T-cell (primary cell): ENCODE results near the gene TBC1D14. TPM values are rescaled to one million over a fixed set of nuclear protein-coding genes. Genes with fewer than 3 reads are reported as not detected.

Experiments
- ATAC-seq, 4 experiments: fragments of 200-7000 bp in 3 of 4; fragments of 150-1000 bp in 1 of 4; cut with Tn5 transposase; replicated peaks in 1 of 4; 1 replicate in 3 of 4; 2 replicates in 1 of 4; pipeline ENCODE4 v1.10.0; 2021; ENCODE audit warnings: moderate library complexity in 3 of 4, mild to moderate bottlenecking in 2 of 4, moderate number of reproducible peaks in 1 of 4
- CTCF ChIA-PET, 2 donors: fragments of 300-600 bp; sonication (Branson Sonifier 250); formaldehyde crosslinking; loops; one replicate each; lab custom pipeline; 2022; ENCODE audit warnings: antibody characterized with exemption in 2 of 2; lab: Charles Lee
- POLR2A ChIA-PET, 2 donors: fragments of 300-600 bp; sonication (Branson Sonifier 250); formaldehyde crosslinking; loops; one replicate each; lab custom pipeline; 2022; ENCODE audit warnings: antibody characterized with exemption in 2 of 2; lab: Charles Lee
- DNase-seq, 35 experiments: peaks; one replicate each; pipeline versions ENCODE4 v3.0.0 to v3.0.0-alpha.2; 2013 to 2023
- H3K27ac ChIP-seq: one replicate; pipeline ENCODE4 v1.5.1; 2013; ENCODE audit warnings: low read length
- H3K27me3 ChIP-seq, 2 experiments: replicated peaks in 1 of 2; 1 replicate in 1 of 2; 2 replicates in 1 of 2; pipeline versions ENCODE4 v1.6.1 to v1.7.0; 2013; ENCODE audit warnings: low read length in 1 of 2, mixed read lengths in 1 of 2; ENCODE audit not compliant: control insufficient read depth in 2 of 2, insufficient read depth in 2 of 2; ENCODE audit errors: extremely low read depth in 1 of 2
- H3K36me3 ChIP-seq, 2 donors: 1 replicate in 1 of 2; 2 replicates in 1 of 2; pipeline versions ENCODE4 v1.6.1 to v1.7.0; 2013; ENCODE audit warnings: low read length in 1 of 2; ENCODE audit not compliant: control insufficient read depth in 2 of 2, insufficient read depth in 1 of 2; ENCODE audit errors: extremely low read depth in 1 of 2
- H3K4me1 ChIP-seq, 2 experiments: 1 replicate in 1 of 2; 2 replicates in 1 of 2; pipeline versions ENCODE4 v1.6.1 to v1.7.0; 2013; ENCODE audit warnings: low read length in 2 of 2, mixed read lengths in 1 of 2; ENCODE audit not compliant: insufficient read depth in 2 of 2, control insufficient read depth in 1 of 2; ENCODE audit errors: extremely low read depth in 1 of 2
- H3K4me3 ChIP-seq, 2 donors: 1 replicate in 1 of 2; 2 replicates in 1 of 2; pipeline versions ENCODE4 v1.5.1 to v1.7.0; 2013; ENCODE audit warnings: mild to moderate bottlenecking in 2 of 2, low read length in 1 of 2, moderate library complexity in 1 of 2; ENCODE audit not compliant: control insufficient read depth in 1 of 2; ENCODE audit errors: extremely low read depth in 1 of 2
- H3K9me3 ChIP-seq: 2 replicates; pipeline ENCODE4 v1.7.0; 2013
- H3K27ac Mint-ChIP-seq, 2 donors: one replicate each; pipeline ENCODE4 v1.8.0; 2020 to 2021; ENCODE audit warnings: mild to moderate bottlenecking in 2 of 2, mixed read lengths in 2 of 2
- H3K27me3 Mint-ChIP-seq, 2 donors: one replicate each; pipeline ENCODE4 v1.8.0; 2021 to 2022; ENCODE audit warnings: mixed read lengths in 2 of 2
- H3K36me3 Mint-ChIP-seq: one replicate; pipeline ENCODE4 v1.8.0; 2021; ENCODE audit warnings: mixed read lengths
- H3K4me1 Mint-ChIP-seq, 3 donors: one replicate each; pipeline ENCODE4 v1.8.0; 2020 to 2022; ENCODE audit warnings: mixed read lengths in 3 of 3, mild to moderate bottlenecking in 1 of 3
- H3K4me3 Mint-ChIP-seq, 3 donors: one replicate each; pipeline ENCODE4 v1.8.0; 2020 to 2022; ENCODE audit warnings: mild to moderate bottlenecking in 3 of 3, mixed read lengths in 3 of 3, moderate library complexity in 3 of 3
- H3K9me3 Mint-ChIP-seq, 3 donors: one replicate each; pipeline ENCODE4 v1.8.0; 2020 to 2022; ENCODE audit warnings: mixed read lengths in 3 of 3
- WGBS: methylation state at CpG from one replicate; pipeline ENCODE4 v1.1.5; 2013; ENCODE audit warnings: missing lambda C conversion rate; ENCODE audit not compliant: insufficient coverage; 5-methylcytosine and 5-hydroxymethylcytosine counted together
- total RNA-seq, 35 experiments: library from RNA in 6 of 35; stranded (reverse) in 6 of 35; fragments of 120-200 nt in 1 of 35; gene quantifications; one replicate each; pipeline versions ENCODE4 v1.2.1 to v1.2.4 and lab custom pipeline; 2013 to 2026

TBC1D14 gene
- total RNA-seq, 5 donors from 2014 or later (not counting 1 experiment from before 2014, with no cell fraction given) = 44.2 to 73.8 (median 62.3) TPM

DNA sequence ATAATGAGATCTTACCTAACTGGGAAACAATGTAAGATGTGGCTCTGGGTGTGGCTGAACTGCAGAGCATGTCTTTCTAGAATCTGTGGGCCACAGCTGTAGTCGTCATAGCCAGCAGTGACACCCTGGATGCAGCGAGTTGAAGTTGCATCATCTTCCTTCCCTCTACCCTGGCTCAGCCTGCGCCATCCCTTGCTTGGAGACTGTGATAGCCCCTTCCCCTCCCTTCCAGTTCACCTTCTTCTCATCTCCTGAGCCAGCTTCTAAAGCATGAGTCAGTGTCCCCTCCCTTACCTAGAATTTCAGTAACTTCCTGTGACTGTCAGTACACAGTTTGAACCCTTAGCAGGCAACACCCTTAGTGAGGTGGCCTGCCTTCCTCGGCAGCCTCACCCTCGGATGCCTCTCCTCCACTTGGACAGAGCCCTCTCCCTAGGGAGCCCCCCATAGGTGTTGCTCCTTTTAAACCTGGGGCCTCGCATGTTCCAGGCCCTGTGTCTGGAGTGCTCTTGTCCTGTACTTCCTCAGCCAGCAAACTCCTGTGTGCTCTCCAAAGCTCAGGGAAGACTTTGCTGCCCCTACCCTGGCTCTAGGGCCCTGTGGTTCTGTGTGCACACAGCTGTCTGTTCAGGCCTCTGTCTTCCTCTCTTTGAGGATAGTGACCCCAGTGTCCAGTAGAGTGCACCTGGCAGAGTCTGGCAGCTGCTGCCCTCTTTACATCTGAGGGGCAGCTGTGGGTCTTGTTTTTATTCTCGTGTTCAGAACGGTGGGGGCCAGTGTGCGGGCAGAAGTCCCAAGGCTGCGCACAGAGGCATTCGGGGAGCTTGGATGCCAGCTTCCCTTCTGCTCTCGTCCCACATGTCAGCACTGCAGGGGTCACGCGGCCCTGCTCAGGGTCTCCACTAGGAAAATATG lies 89.8 kb downstream of the TBC1D14 start:
- Mint-ChIP-seq H3K27ac (peak overlapping the region; percentile 44 to 91), H3K9me3 (no peaks in the 10 kb centered on the region), H3K27me3 (no peaks in the 10 kb centered on the region), H3K36me3 (peaks cover 65% of the 10 kb centered on the region), H3K4me3 (peak overlapping the region in 1 of 3 donors; percentile 40), H3K4me1 (peaks cover 8 to 29% (median 11%) of the 10 kb centered on the region in 3 donors)
- DNase-seq (peak in 2 of 35 experiments; percentile 8 to 15), ATAC-seq (peak; percentile 65 to 95 (median 82))
- no peaks in the 10 kb centered on the region for H3K27me3 ChIP-seq
- no peak overlapping the region for H3K27ac ChIP-seq
- WGBS = 82% methylated on average over 14 of the region's 14 CpGs
- no peaks in the 10 kb centered on the region for H3K9me3 ChIP-seq
- peaks cover 0 to 11% of the 10 kb centered on the region in 2 experiments for H3K4me1 ChIP-seq
- no peak overlapping the region for H3K4me3 ChIP-seq
- ChIA-PET CTCF (no interaction called here), POLR2A (no interaction called here)
- peaks cover 21 to 81% of the 10 kb centered on the region in 2 donors for H3K36me3 ChIP-seq

- Histone ChIP-seq H3K4me3 (no peak overlapping the region), H3K27me3 (no peaks in the 10 kb centered on the region), H3K36me3 (peaks cover 21 to 81% of the 10 kb centered on the region in 2 donors), H3K4me1 (peaks cover 0 to 11% of the 10 kb centered on the region in 2 experiments), H3K27ac (no peak overlapping the region), H3K9me3 (no peaks in the 10 kb centered on the region)
- DNase-seq = no peak
- Mint-ChIP-seq H3K9me3 (no peaks in the 10 kb centered on the region), H3K27ac (peak overlapping the region in 1 of 2 donors; percentile 91), H3K36me3 (peaks cover 64% of the 10 kb centered on the region), H3K4me1 (peaks cover 8 to 29% (median 11%) of the 10 kb centered on the region in 3 donors), H3K4me3 (no peak overlapping the region), H3K27me3 (no peaks in the 10 kb centered on the region)
- CTCF ChIA-PET = no interaction called here
- POLR2A ChIA-PET = interaction anchor here in 1 of 2 donors (0.6 kb wide), 1 partner anchor 101 kb away, joined by 7 read pairs; no protein-coding TSS in a partner anchor
- over 99% methylated on average over 18 of the region's 18 CpGs for WGBS
- ATAC-seq = no peak
These were observed 91.0 kb downstream of the TBC1D14 start for GRCh38 chr4:7000421-7001176.

GRCh38 chr4:7001271-7001670 lies 91.6 kb downstream of the TBC1D14 start:
- Histone ChIP-seq H3K36me3 (peaks cover 21 to 84% of the 10 kb centered on the region in 2 donors), H3K4me1 (peaks cover 0 to 11% of the 10 kb centered on the region in 2 experiments), H3K9me3 (no peaks in the 10 kb centered on the region), H3K4me3 (no peak overlapping the region), H3K27me3 (no peaks in the 10 kb centered on the region), H3K27ac (no peak overlapping the region)
- WGBS = 97% methylated on average over 7 of the region's 7 CpGs
- Mint-ChIP-seq H3K4me3 (no peak overlapping the region), H3K9me3 (no peaks in the 10 kb centered on the region), H3K27ac (no peak overlapping the region), H3K27me3 (no peaks in the 10 kb centered on the region), H3K4me1 (peaks cover 8 to 29% (median 11%) of the 10 kb centered on the region in 3 donors), H3K36me3 (peaks cover 63% of the 10 kb centered on the region)
- ATAC-seq (no peak), DNase-seq (no peak)
- ChIA-PET CTCF (no interaction called here), POLR2A (no interaction called here)

DNA sequence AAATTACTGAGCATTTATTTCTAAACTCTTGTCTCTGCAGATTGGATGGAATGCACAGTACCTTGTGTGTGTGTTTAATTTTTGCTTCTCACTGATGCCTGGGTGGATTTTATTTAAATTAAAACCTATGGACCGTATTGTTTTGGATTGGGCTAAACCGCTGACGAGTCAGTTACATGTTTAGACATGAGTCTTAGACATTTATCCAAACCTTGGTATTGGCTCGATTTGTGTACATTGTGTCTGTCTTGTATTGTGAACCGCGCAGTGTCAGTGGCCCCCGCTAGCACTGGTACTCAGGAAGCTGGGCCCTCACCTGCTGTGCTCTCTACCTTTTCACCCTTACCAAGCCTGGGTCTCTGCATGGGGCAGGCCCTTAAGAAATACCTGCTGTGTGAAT lies 92.7 kb downstream of the TBC1D14 start:
- ATAC-seq (no peak), DNase-seq (no peak)
- H3K27ac ChIP-seq = no peak overlapping the region
- H3K27ac Mint-ChIP-seq = no peak overlapping the region
- no peak overlapping the region for H3K4me3 Mint-ChIP-seq
- H3K9me3 ChIP-seq = no peaks in the 10 kb centered on the region
- H3K4me3 ChIP-seq = no peak overlapping the region
- no peaks in the 10 kb centered on the region for H3K27me3 ChIP-seq
- H3K36me3 Mint-ChIP-seq = peaks cover 60% of the 10 kb centered on the region
- H3K4me1 Mint-ChIP-seq = peaks cover 8 to 29% (median 11%) of the 10 kb centered on the region in 3 donors
- no peaks in the 10 kb centered on the region for H3K27me3 Mint-ChIP-seq
- WGBS = 100% methylated on average over 2 of the region's 7 CpGs
- peaks cover 16 to 85% of the 10 kb centered on the region in 2 donors for H3K36me3 ChIP-seq
- POLR2A ChIA-PET = no interaction called here
- peaks cover 0 to 11% of the 10 kb centered on the region in 2 experiments for H3K4me1 ChIP-seq
- CTCF ChIA-PET = no interaction called here
- H3K9me3 Mint-ChIP-seq = no peaks in the 10 kb centered on the region

DNA sequence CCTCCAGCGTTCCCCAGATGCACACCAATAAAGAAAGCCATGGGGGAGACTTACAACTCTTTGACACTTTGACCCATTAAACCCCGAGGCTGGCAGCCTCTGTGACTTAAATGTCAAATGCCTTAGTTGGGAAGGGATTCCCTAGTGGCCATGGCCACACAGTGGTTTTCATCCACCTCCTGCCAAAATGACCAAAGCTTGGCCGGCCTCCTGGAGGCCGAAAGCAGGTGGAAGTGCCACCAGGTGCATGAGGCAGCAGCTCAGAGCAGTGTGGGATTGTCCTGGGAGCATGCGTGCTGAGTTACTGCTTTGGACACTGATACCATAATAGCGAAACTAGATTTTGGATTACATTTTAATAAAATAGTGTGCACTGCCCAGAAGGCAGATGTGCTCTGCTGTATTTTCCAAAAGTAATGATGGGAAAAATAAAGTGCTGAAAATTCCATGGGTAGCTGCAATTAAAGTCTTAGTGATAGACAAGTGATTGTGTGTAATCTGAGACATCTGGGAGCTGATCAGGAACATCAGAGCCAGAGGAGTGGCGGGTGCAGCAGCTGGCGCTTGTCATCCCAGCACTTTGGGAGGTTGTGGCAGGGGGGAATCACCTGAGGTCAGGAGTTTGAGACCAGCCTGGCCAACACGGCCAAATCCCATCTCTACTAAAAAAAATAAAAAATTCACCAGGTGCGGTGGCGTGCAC lies 93.7 kb downstream of the TBC1D14 start:
- Mint-ChIP-seq H3K27ac (no peak overlapping the region), H3K9me3 (no peaks in the 10 kb centered on the region), H3K4me1 (peaks cover 8 to 25% (median 11%) of the 10 kb centered on the region in 3 donors), H3K27me3 (no peaks in the 10 kb centered on the region), H3K36me3 (peaks cover 61% of the 10 kb centered on the region), H3K4me3 (no peak overlapping the region)
- ATAC-seq (no peak), DNase-seq (no peak)
- Histone ChIP-seq H3K4me3 (no peak overlapping the region), H3K36me3 (peaks cover 16 to 89% of the 10 kb centered on the region in 2 donors), H3K4me1 (peaks cover 0 to 11% of the 10 kb centered on the region in 2 experiments), H3K27ac (no peak overlapping the region), H3K9me3 (no peaks in the 10 kb centered on the region), H3K27me3 (no peaks in the 10 kb centered on the region)
- WGBS = 82% methylated on average over 6 of the region's 11 CpGs
- POLR2A ChIA-PET = no interaction called here
- CTCF ChIA-PET = no interaction called here

DNA sequence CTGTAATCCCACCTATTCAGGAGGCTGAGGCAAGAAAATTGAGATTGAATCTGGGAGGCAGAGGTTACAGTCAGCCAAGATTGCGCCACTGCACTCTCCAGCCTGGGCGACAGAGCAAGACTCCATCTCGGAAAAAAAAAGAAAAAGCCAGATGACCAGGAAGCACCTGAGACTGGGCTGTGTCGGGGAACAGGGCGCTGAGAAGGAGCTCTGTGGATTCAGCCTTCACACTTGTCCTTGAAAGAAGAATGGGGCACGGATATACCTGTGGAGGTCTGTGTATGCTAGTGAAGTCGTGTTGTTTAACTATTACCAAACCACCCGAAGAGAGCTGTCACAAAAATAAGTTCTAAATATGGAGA lies 94.2 kb downstream of the TBC1D14 start:
- Mint-ChIP-seq H3K27me3 (no peaks in the 10 kb centered on the region), H3K27ac (no peak overlapping the region), H3K4me3 (no peak overlapping the region), H3K4me1 (peaks cover 5 to 22% (median 9%) of the 10 kb centered on the region in 3 donors), H3K9me3 (no peaks in the 10 kb centered on the region), H3K36me3 (peaks cover 64% of the 10 kb centered on the region)
- Histone ChIP-seq H3K9me3 (no peaks in the 10 kb centered on the region), H3K4me3 (no peak overlapping the region), H3K27me3 (no peaks in the 10 kb centered on the region), H3K36me3 (peaks cover 19 to 89% of the 10 kb centered on the region in 2 donors), H3K4me1 (peaks cover 0 to 8% of the 10 kb centered on the region in 2 experiments), H3K27ac (no peak overlapping the region)
- ChIA-PET POLR2A (interaction anchor here in 1 of 2 donors (0.5 kb wide), 1 partner anchor 8 kb away, joined by 4 read pairs; no protein-coding TSS in a partner anchor), CTCF (no interaction called here)
- WGBS = 100% methylated on average over 3 of the region's 8 CpGs
- DNase-seq = no peak
- no peak for ATAC-seq
